NCI-H345 treated with DMSO at 0.1 percent for 48 hours (cell line): Measurements from ENCODE around the gene ATP8B3.

Experiments used
- DNase-seq: peaks from one replicate; lab custom pipeline; 2025; ENCODE audit not compliant: unreplicated experiment; lab: John Stamatoyannopoulos, UW

The ATP8B3 gene

DNA sequence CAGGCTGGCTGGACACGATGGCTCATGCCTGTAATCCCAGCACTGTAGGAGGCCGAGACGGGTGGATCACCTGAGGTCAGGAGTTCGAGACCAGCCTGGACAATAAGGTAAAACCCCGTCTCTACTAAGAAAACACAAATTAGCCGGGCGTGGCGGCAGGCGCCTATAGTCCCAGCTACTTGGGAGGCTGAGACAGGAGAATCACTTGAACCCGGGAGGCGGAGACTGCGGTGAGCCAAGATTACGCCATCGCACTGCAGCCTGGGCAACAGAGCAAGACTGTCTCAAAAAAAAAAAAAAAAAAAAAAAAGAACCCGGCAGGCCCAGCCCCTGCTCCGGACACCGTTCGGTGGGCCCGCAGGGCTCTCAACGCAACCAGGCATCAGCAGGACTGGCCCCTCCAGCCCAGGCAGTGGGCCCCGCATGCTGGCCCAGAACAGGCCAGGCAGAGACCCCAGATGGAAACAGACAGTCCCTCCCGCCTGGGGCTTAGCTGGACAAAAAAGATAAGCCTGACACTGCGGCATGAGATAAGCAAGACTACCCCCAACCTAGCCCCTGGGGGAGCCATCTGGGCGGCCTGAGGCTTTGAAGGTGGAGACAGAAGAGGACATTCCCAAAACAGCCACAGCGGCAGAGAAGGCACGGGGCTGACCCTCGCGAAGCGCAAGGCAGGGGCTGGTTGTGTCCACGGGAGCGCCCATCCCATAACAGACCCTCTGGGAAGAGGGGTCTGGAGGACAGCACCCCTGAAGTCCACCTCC lies 24.6 kb upstream of the ATP8B3 start:
- DNase-seq: no peak

DNA sequence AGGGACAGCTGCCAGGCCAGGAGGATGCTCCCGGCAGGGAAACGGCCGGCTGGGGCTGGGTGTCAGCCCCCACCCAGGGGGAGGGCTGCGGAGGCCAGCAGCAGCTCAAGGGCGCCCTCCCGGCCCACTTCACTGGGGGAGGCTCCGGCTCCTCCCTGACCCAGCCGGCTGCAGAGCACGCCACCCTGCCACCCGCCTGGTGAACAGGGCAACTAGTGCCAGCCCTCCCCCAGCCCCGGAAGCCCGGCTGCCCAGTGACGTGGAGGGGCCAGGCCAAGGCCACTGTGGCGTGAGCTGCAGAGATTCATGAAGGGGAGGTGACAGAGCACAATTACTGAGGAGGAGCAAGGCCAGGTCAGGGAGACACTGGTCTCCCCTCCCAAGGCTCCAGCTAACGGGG lies 21.5 kb upstream of the ATP8B3 start:
- no peak for DNase-seq

DNA sequence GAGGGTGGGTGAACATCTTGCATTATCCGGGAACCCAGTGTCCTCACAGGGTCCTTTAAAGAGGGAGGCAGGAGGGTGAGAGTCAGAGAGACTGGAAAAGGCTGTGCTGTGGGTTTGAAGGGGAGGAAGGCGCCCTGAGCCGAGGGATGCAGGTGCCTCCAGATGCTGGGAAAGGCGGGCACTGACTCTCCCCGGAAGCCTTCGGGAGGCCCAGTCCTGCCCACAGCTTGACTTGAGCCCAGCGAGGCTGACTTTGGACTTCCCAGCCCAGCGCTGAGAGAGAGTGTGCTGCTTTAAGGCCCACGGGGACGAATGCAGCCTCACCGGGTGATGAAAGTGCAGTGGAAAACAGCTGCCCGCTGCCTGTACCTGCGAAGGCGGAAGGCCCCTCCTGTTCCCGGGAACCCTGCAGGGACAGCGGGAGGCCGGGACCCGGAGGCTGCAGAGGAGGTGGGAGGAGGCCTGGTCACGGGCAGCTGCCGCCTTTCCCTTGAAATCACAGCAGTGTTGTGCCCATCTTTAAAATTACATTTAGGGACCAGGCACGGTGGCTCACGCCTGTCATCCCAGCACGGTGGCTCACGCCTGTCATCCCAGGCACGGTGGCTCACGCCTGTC lies 20.1 kb upstream of the ATP8B3 start:
- no peak for DNase-seq

DNA sequence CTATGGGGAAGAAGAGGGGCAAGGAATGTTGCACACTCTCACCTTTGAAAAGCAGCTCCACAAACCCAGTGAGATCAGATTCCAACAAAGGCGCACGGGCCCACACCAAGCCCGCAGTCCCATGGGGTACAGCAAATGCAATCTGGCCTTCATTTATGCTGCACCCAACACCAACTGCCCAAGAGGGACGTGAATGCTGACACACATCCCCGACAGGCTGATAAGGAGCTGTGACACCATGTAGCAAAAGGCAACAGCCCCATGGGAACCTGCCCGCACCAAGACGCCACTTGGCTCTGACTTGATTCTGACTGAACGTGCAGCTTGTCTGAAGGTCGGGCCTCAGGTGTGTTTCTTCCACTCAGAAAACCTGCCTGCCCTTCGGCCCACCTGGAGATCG lies 18.9 kb upstream of the ATP8B3 start:
- DNase-seq: no peak

DNA sequence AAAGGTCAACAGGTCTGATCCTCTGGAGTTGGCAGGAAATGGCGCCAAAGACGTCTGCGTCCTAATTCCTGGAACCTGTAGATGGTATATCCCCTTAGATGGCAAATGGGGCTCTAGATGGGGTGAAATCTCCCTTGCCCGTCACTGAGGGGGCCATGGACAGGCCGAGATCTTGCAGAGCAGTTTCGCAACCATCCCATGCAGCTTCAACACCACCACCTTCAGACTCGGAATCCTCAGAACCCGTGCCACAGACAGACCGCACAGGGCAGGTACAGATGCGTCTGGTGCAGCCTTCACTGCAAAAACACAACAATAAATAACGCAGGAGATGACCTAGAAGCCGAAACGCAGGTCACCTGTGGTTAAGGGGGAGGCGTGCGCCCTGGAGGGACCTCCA lies 18.5 kb upstream of the ATP8B3 start:
- DNase-seq: no peak

DNA sequence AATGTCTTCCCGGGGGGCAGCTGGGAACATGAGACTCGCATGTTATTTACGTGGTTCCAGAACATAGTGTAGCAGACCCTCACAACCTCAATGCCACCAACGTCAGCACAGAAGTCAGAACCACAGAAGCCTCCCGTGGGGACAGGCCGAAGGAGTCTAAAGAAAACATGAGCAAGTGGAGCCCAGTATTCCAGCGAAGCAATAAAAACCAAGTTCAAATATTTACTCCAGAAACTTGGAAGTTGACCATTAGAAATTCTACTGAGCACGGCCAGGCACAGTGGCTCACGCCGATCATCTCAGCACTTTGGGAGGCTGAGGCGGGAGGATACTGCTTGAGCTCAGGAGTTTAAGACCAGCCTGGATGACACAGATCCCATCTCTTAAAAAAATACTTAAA lies 17.9 kb upstream of the ATP8B3 start:
- DNase-seq: no peak

DNA sequence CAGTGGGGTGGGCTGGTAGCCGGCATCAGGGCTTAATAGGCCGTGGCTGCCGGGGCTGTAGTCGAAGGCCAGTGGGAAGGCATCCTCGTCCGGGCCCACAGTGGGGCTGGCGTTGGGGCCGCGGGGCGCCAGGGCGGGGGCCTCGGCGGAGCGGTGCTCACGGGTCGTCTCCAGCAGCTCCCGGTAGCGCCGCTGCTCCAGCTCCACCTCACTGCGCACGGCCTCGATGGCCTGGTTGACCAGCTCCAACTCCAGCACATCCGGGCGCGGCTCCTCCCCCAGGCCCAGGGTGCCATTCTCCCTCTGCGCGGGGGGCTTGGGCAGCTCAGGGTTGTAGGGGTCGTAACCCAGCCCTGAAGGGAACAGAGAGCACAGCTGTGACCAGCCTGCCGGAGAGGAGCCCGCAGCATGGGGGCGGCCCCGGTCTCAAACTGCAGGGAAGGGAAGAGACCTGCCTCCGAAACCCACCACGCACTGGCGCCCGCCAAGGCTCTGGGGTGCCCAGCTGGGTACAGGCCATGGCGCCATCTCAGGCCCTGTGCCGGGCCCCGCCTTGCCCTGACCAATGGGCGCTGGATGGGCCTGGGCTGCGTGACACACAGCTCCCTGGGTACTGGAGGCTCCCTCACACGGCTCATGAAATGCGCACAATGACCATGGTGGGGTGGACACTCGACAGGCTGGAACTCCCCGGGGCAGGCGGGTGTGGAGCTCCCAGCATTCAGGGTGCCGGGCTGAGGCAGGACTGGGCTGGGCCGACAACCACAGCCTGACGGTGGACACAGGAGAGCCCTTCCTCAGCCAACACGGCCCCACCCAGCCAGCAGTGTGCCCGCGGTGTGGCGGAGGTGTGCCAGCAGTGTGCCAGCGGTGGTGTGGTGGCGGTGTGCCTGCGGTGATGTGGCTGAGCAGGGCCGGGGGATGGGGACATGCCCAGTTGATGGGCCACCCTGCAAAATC lies 16.5 kb upstream of the ATP8B3 start:
- DNase-seq: no peak

DNA sequence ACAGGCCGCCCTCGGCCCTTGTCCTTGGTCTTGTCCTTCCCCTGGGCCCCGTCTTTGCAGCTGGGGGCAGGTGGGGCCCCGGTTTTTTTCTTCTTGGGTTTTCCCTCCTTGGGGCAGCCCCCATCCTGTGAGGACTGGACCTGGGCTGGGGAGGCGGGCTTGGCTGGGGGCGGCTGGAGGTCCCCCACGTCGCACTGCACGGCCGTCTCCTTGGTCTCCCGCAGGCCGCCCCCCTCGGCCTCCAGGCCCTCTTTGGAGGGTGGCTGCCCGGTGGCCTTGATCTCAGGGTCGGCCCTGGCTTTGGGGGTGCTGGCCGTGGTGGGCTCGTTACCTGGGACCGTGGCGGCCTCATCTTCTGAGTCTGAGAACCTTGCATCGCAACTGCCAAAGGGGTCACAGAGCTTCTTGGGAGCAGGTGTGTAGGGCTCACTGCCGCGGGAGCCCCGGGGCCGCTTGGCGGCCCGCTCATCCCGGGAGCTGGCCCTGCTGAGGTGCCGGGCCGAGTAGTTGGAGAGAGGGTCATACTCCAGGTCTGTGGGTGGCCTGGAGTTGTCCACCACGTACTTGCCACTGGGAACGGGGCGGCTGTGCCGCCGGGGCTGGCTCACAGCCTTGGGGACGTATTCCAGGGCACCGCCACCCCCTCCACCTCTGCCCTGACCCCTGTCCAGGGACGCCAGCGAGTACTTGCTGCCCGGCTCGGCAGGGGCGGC lies 15.6 kb upstream of the ATP8B3 start:
- no peak for DNase-seq

DNA sequence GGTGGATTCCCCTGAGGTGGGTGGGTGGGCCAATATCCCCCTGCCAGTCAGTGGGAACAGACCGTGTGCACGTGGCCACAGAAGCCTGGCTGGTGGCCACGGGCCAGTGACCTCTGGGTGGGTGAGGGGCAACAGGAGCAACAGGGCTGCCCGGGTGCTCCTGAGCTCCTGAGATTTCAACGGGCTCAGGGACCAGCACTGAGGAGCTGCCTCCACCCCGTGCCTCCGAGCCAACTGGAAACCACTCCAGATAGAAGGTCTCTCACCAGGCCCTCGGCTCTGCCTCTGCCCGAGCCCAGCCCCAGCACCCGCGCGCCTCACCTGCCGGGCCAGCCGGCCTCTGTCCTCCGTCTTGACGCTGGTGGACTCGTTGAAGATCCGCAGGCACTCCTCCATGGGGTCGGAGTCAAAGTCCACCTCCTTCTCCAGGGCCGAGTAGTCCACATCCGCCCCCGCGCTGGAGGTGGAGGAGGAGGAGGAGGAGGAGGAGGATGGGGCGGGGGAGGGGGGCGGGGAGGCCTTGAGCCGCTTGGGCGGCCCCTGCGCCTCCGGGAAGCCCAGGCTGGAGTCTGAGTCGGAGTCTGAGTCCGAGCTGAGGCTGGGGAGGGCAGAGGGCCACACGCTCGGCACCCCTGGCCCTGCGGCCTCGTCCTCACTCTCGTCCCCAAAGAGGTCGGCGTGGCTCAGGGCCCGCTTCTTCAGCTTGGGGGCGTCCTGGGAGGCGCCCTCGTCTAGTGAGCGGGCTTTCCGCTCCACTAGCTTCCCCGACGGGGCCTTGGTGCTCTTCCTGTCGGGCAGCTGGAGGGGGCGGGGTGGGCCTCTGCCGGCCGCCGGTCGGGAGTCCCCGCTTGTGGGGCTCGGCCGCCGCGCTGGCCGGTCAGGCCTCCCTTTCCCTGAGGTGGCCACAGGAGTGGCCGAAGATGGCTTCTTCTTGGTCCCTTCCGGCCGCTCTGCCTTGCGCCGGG lies 14.8 kb upstream of the ATP8B3 start:
- no peak for DNase-seq

DNA sequence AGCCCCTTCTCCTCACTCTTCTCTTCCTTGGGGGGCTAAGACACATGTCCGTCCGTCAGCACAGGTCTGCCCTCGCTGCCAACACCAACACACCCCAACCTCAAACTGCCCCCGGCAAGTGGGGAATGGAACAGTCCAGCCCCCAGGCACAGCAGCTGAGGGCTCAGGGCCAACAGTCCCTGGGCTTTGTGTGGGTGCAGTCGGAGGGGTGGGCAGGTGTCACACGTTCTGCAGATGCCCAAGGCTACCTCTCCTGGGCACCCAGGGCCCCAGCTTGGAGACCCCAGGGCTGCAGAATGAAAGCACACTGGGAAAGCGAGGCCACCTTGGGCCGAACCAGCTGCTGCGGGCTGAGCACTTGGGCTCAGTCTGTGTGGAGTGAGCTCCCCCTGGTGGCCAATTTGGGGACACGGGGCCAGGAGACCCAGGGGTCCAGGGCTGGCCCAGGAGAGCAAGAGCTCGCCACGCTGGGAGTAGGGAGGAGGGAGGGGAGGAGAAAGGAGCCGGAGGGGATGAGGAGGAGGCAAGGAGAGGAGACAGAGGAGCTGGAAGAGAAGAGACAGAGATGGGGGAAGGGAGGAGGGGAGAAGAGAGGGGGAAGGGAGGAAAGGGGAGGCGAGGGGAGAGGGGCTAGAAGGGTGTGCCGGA lies 14.0 kb upstream of the ATP8B3 start:
- no peak for DNase-seq

DNA sequence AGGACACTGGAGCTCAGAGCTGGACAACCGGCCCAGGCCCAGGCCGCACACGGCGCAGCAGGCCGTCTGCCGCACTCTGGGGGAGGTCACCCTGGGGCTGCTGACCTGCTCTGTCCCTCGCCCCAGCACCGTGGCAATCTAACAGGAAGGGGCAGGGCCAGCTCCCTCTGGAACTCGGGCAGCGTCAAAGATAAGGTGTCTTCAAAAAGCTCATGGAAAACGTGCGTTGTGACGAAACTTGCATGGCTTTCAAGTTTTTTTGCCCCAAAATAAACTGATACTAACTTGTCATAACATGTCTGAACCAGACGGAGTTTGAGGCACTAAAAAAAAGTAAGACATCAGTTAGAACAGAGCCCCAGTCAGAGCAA lies 12.2 kb upstream of the ATP8B3 start:
- no peak for DNase-seq

DNA sequence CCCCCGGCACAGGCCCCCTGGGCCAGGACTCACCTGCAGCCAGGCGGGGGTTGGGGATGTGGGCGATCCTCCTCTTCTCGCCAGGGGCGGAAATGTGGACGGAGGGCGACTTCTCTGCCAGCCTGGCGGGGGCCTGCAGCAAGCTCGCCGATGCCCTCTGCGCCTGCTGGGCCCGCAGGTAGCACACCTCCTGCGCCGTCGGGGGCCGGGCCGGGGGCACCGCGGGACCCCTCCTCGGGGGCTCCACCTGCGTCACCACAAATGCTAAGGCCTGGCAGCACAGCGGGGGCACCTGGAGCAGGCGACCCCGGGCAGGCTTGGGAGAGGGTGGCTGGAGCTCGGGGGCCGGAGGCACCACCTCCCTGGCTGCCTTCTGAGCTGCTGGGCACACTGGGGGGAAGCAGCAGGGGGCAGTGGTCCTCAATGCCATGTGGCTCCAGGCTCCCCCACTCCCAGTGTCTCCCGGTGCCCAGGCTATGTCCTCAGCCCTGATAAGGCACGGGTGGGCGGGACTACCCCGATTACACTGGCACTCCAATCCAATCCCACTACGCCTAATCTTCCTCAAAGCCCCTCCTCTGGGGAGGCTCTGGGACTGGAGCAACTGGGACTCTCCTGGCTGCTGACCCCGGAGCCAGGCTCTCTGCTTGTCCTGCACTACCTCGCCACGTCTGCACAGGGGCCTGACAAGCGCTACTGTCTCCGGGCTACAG lies 11.6 kb upstream of the ATP8B3 start:
- DNase-seq: no peak

DNA sequence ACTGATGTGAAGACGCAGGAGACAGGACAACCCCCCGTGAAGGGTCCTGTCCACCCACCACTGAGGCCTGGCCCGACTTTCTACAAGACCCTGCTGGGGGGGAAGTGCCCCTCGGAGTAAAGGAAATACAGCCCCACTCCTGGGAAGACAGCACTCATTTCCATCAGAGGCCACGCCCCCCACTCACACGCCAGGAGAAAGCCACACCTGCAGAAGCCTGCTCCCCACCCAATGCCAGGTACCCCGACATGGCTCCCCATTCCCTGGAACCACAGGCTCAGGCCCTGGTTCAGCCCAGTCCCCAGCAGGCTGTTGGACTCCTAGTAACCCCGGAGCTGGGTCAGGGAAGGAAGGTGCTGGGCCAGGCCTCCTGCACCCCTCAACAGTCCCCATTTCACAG lies 10.9 kb upstream of the ATP8B3 start:
- no peak for DNase-seq

DNA sequence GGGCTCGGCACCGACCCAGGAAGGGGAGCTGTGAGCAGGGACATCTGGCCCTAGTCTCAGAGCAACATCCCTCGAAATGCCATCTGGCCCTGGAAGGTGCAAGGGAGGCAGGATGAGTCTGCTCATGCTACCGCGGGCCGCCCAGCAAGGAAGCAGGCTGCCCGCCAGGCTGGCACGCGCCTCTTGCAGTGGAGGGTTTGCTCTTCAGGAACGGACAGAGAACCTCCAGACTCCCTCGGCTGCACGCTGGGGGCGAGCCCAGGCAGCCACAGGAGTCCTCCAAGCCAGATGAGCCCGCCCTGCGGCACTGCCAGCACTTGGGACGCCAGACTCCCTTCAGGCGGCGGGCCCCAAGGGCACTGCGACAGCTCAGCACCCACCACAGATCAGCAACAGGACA lies 10.1 kb upstream of the ATP8B3 start:
- no peak for DNase-seq

DNA sequence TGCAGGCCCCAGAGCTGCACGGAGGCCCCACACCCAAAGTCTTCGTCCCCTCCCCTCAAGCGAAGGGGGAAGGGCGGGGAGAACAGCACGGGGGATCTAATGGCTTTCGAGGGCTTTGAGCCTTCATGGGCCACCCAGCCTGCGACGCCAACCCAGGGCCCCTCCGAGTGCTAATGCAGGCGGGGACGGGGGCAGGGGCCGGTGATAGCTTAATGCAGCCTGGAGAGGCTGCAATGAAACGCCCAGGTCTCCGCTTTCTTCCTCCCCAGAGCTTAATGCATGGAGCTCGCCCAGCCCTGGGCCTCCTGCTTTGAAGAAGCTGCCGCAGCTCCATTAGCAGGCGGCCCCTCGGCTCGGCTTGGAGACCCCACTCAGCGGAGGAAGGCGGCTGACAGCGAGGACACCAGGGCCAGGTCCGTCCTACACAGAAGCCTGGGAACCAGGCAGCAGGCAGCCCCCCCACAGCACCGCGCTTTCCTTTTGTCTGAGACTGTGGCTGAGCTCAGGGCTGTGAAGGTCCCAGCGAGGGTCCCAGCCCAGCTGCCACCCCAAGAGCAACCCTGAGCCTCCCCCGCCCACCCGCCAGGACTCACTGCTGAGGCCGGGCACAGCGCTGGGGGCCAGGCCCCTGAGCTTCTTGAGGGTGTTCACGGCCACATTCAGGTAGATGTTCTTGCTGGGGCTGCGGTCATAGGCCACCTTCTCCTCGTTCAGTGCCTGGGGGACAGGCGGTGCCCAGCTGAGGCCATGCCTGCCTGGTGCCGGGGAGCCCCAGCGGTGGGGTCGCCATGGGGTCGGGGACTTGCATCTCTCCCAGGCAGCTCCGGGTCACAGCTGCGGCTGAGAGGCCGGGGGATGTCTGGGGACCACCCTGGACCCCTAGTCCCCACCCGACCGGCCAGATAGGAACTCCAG lies 7.5 kb upstream of the ATP8B3 start:
- DNase-seq: no peak

DNA sequence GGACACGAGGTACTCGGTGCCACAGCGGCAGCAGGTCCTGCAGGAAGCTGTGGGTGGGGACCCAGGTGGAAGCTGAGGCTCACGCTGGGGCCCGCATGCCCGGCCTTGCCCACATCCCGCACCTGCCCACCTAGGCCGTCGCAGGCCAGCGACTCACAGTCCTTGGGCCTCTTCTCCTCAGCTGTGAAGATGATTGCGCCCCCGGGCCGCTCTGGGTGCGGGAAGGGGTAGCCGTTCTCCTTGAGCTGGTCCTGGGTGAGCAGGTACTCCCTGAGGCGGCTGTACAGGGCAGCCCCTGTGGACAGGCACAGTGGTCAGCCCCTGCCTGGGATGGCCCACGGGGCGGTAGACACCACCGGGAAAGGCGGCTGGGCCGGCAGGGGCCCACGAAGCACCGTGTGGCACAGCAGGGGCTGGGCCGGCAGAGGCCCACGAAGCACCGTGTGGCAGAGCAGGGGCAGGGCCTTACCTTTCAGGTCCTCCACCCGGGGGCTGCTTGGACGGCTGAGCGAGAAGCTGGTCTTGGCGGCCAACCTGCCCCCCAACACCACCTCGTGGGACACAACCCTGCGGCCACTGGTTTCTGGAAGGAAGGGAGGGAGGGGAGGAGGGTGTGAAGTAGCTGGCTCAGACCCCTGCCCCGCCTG lies 6.6 kb upstream of the ATP8B3 start:
- DNase-seq: no peak

DNA sequence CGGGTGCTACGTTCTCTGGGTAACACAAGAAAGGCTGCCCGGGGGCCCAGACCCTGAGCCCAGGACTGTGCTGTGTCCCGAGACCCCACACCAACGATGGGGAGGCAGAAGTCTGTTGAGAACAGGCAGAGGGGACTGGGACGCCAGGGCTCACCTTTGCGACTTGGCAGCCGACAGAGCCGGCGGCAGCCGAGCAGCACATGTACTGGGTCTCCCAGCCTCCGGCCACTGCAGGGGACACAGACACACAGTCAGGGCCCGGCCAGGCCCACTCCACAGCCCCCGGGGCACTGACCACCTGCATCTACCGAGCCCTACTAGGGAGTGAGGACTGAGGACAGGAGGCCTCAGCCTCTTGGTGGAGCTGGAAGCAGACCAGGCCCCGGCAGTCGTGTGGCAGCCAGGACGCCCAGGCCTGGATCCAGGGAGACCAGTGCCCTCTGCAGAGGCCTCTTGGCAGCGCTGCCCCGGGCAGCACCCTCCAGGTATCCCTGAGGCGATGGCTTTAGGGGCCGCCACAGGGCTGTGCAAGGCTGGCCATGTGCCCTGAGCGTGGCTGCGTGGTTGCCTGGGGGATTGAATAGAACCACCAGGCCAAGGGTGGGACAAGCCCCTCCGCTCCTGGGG lies 5.6 kb upstream of the ATP8B3 start:
- DNase-seq: no peak
